NCI-H2196 treated with DMSO at 0.1 percent for 48 hours (cell line): ENCODE data around the gene CYREN.
"Not testable (repeated sequence)": the region's sequence is repeated elsewhere in the genome, so short reads cannot be mapped to it uniquely, and the experiment has no call there.

Experiments
- DNase-seq: peaks from one replicate; lab custom pipeline; 2025; ENCODE audit not compliant: unreplicated experiment; lab: John Stamatoyannopoulos, UW

Gene CYREN

DNA sequence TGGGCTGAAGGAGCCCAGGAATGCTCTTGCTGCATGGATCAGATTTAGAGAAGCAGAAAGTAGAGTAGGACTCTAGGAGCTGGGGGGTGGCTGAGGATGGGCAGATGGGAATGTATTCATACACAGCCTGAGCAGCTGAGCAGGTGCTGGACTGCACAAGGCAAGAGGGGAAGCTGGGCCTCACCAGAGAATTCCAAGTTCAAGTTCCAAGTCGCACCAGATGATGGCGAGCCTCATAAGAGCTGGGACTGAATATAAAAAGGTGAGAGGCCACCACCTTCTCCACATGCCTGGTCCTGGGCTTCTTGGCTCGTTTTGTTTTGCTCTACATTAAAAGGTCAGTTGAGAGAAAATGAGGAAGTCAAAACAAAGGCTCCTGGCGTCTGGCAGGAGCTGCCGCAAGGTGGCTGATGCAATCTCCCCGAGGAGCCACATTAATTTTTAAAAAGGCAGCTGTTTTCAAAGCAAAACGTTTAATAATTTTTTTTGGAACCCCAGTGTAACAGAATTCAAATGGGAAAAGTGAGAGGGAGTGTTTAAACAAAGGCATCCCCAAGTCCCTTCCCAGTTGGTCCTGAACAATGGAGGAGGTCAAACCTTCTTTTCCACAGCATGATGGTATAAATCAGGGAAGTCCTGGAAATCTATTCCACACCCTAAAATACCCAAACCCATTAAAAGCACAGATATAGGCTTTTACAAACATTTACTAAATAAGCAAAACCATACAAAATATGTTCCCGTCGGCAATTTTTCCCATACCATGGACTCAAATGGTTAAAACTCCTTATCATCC is 9.5 kb downstream of the CYREN start:
- no peak for DNase-seq

DNA sequence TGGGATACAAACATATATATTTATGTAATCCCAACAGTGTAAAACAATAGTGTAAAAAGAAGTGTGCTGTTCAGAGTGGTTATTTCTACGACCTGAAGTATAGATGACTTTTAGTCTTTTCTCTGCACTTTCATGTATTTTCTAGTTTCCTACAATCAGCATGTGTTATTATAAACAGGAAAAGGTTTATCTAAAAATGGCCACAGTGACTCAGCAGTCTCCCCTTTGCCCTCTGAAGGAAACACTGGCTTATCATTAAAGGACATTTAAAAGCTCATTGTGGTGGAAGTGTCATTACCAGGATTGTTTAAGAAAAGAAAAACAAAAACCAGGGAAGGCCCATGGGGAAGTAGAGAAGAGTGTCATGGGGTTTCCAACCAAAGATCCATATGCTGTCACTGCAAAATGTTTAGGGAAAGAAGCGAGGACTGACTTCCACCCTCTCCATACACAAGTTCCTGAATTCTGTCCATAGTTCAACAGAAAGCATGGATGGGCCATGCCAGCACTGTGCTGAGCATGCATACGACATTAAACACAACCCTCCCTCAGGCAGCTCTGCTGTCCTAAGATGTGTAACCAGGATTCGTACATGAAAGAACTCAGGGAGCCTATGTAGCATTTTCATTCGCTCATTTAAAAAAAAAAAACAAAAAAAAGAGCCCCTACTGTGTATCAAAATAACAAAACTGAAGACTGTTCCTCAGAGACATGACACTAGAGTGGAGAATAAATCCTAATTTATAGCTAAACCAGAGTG is 10.2 kb downstream of the CYREN start:
- no peak for DNase-seq

DNA sequence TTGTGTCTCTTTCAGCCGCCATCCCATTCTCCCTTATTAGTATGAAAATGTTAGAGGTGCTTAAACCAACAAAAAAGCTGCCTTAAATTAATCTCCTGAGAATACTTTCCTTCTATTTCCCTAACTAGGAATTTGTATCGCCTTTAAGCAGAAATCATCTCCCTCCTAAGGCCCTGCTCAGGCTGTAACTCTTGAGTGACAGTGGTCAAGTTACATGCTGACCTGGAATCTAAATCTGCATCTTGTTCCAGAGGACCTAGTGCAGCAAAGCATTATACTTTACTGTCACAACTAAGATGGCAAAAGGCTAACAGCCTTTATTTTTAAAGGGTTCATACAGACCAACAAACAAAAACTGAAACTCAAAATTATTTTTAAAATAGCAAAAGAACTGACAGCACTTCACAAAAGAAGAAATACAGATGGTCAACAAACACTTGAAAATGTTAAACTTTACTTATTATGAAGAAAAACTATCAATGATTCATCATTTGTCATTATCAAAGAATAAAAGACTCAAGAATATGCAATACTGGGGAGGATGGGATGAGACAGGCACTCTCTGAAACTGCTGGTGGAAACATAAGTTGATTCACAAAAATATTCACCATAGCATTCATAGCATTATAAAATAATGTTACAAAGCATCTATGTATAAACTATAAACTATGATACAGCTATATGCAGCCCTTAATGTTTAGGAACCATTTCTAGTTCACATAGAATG is 11.0 kb downstream of the CYREN start:
- no peak for DNase-seq

DNA sequence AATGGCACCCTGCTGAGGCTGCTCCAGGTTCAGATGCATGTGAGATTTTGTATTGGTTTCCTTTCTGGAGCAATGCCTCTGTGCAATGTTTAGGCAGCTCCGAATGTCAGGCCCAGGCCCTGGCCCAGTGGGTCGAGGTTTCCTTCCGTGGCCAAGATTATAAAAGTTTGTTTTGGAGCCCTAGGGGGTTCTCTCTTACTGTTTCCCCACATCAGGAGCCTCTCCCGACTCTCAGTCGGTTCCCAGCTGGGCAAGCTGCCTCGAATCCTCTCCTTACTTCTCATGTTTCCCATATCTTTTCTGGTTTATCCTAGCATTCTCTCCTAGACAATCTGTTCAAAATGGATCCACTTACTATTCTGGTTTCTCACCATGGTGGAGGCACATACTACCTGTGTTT is 11.6 kb downstream of the CYREN start:
- no peak for DNase-seq

DNA sequence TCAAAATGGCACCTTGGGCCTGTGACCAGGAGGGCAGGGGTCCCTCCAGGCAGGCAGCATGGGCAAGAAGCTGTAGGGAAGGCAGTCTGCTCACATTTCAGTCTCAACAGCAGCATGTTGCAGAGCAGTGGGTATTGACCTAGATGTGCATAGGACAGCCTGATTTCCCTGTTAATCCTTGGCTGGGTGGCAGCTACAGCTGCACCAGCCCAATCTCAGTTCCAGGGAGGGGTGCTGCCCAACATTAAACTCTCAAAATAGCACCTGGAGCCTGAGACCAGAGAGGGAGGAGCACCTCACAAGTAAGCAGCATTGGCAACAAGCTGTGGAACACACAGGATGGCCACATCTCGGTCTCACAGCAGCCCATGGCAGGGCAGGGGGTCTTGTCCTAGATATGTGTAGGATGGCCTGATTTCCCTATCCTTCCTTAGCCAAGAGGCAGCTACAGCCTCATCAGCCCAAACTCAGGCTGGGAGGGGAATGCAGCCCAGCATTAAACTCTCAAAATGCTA is 12.3 kb downstream of the CYREN start:
- DNase-seq, result no peak

DNA sequence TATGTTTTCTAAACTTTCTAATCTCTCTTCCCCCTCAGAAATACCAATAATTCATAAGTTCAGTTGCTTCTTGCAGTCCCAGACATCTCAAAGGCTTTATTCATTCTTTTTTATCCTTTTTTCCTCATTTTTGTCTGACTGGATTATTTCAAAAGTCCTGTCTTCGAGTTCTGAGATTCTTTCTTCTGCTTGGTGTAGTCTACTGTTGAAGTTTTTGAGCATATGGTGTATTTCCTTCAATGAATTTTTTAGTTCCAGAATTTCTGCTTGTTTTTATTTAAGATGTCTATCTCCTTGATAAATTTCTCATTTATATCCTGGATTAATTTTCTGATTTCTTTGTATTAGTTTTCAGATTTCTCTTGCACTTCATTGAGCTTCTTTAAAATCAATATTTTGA is 14.2 kb downstream of the CYREN start:
- no peak for DNase-seq

DNA sequence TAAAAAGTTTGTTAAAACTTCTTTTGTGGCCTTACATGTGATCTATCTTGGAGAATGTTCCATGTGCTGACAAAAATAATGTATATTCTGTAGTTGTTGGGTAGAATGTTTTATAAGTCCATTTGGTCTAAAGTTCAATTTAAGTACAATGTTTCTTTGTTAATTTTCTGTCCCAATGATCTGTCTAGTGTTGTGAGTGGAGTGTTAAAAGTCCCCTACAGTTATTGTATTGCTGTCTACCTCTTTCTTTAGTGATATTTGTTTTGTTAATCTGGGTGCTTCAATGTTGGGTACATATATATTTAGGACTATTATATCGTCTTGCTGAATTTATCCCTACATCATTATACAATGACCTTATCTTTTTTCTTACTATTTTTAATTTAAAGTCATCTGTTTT is 15.8 kb downstream of the CYREN start:
- no peak for DNase-seq

DNA sequence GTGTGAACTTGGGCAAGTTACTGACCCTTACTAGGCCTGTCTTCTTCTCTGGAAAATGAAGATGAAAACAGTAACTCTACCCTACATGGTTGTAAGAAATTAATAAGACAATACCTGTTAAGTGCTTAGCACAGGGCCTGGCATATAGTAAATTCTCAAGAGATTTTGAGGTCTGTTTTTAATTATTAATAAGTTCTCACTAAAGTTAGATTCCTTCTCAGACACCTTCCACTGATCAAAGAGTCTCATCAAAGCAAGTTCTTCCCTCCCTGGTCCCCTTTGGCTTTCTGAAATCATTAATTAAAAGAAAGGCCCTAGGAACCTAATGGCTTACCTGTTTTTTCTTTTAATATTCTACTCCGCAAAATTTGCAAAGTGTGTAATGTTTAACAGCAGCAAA is 18.1 kb downstream of the CYREN start:
- no peak for DNase-seq

DNA sequence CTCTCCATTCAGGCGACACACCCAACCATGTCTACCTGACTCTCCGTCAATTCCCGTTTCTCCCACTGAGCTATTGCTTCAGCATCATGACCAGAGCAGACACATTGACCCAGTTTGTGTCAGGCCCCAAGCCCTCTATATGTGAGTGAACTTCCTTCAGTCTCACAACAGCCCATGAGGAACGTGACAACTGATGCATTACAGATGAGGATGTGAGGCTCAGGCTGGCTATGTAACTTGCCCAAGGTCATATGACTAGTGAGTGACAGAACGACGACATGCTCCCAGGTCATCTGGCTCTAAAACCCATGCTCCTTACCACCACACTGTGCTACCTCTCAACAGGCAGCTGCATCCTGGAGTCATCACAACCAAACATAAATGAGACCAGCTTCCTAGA is 19.0 kb downstream of the CYREN start:
- DNase-seq, result no peak

DNA sequence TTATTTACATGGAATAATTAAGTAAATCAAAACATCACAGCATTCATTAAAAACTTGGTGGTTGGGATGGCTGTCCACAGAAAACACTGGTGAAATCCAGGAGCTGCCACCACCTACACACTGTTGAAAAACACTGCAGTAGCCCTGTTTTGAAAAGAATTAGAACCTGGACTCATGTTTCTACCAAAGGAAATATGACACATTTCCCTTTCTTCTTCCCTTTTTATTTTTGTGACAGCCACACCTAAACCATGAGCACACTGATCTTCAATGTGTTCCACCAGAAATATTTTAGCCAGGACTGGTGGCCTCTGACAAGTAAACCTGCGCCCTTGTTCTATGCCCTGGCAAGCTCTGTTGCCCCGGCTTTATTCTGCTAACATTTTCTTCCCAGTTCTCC is 19.4 kb downstream of the CYREN start:
- DNase-seq, result no peak

DNA sequence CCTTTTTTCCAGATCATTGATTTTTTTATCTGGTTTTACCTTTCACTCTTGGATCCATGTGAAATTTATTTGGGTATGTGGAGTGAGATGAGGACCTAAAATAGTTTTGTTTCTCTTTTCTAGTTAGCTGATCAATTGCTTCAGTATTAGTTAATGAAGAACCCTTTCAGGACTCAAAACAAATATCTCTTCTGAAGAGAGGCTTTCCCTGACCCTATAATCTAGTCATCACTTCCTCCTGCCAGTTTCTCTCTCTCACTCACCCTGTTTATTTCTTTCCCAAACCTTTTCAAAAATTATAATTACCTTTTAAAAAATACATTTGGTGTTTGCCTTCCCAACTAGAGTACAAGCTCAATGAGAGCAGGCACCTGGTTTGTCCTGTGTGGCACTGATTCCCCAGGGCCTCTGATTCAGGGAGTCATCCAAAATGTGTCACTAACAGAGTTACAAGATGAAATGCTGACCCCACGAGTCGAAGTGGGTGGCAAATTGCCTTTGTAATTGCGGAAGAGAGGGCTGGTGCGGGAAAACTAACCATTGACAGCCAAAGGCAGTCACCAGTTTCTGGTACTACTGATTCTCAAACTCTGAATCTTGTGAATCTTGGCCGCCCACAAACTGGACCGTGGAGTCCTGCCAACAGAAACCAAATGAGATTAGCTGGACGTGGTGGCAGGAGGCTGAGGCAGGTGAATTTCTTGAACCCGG is 20.3 kb downstream of the CYREN start:
- no peak for DNase-seq

DNA sequence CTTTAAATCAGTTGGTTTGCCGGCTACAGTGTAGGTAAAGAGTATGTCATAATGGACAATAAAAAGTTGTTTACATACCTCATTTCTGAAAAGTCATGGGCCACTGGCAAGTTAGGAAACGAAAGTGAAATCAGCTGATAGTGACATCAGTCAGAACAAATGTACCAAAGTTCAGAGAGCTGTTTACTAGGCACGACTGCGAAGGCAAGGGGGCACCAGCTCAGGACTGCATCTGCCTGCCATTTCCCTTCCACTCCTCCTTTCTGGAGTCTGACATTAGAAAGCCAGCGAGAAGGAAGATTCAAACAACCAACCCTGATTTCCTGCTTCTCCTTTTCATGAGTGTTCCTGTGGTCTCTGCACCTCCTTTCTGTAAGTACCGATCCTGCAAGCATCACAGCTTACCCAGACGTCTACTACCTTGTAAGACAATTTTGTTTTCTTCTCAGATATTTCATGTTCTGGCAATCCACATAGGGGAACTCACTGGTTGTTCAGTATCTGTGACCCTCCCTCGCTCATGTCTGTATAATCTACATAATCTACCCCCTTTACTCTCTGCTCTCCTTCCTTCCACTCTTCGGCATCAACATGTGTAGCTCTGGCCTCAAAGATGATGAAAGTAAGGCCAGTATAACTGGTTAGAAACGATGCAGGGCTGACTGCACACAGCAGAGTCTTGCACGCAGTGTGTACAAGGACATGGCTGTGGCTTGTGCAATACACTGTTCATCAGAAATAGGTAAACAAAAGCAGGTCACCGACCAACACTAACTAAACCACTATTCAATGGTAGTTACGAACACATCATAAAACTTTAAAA is 22.4 kb downstream of the CYREN start, which contains the start of gene TMEM140:
Gene TMEM140 (plus strand): TSS at position 174 of the 823 bp plus-strand sequence. CDS start 16,370 bp downstream, outside the sequence.
- no peak for DNase-seq

DNA sequence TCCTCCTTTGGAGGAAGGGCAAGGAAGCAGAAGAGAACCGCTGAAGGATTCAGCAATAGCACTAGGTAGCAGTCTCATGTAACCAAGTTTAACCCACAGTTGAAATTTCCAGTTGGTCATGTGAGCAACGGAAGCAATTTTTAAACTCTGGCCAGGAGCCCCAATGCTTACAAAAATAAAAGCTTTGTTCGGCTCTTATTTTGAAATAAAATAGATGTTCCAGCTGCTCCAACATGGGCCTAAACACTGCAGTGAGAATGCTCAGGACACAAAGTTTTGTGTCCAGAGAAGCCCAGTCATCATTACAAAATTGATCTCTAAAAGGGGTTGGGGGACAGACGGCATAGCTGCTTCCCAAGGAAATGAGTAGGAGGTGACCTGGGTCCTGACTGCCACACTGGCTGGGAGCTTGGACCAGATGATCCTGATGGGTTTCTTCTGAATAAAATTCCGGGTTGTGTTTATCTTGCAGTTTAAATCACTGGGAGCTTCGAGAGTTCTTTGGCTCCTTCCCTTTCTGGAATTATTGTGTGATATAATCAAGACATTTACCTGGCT is 23.1 kb downstream of the CYREN start:
- no peak for DNase-seq

DNA sequence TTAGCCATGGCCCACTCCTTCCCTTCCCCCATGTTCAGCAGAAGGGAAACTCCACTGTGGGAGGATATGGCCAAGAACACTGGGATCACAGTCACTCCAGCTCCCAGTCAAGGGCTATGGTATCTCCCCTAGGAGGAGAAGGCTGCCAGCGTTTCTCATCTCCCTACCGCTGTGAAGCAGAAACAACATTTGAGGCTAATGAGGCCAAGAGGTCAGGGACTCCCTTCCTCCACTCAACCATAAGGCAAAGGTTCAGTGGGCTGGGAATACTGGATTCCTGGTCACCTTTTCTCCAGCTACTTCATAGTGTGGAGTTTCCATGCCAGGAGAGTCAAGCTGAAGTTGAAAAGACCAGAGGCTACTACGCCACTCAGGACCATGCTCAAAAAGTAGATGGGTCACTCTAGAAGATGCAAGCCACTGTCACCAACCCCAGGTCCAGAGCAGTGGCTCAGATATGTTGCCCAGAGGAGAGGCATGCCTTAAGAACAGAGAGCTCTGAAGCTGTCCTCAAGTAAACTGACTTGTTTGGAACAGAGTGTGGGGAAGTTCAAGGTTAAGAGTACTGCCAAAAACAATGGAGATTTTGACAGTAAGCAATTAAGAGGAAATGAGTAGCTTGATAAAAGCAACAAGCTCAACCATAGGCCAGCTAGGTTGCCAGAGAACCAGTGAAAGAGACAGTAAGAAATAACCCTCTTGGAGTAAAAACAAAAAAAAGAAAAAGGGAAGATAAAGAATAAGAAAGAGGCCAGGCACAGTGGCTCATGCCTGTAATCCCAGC is 26.4 kb downstream of the CYREN start:
- DNase-seq, result no peak

DNA sequence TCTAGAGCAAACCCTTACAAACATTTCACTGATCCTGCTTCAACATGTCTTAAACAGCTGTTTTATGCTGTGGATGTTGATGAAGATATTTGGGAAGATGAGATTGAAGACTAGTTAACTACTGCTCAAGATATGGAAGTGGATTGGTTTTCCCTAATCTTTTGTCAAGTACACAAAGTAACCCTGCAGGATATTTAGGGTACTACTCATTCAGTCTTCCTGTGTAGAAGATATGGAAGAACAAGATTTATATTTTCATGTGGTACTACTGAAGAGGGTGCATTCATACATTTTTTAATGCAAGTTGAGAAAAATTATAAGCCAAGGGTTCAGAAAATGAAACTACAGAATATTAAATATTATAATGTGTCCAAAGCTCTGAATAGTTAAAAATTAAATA is 40.9 kb downstream of the CYREN start:
- no peak for DNase-seq

DNA sequence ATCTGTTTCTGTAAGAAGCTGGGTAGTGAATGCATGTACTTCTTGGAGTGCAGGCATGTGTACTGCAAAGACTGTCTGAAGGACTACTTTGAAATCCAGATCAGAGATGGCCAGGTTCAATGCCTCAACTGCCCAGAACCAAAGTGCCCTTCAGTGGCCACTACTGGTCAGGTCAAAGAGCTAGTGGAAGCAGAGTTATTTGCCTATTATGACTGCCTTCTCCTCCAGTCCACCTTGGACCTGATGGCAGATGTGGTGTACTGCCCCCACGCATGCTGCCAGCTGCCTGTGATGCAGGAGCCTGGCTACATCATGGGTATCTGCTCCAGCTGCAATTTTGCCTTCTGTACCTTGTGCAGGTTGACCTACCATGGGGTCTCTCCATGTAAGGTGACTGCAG is 41.6 kb downstream of the CYREN start:
- DNase-seq, result no peak

DNA sequence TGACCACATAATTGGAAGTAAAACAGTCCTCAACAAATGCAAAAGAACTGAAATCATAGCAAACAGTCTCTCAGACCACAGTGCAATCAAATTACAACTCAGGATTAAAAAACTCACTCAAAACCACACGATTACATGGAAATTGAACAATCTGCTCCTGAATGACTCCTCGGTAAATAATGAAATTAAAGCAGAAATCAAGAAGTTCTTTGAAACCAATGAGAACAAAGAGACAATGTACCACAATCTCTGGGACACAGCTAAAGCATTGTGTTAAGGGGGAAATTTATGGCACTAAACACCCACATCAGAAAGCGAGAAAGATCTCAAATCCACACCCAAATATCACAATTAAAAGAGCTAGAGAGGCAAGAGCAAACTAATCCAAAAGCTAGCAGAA is 45.9 kb downstream of the CYREN start:
- not testable (repeated sequence) for DNase-seq

DNA sequence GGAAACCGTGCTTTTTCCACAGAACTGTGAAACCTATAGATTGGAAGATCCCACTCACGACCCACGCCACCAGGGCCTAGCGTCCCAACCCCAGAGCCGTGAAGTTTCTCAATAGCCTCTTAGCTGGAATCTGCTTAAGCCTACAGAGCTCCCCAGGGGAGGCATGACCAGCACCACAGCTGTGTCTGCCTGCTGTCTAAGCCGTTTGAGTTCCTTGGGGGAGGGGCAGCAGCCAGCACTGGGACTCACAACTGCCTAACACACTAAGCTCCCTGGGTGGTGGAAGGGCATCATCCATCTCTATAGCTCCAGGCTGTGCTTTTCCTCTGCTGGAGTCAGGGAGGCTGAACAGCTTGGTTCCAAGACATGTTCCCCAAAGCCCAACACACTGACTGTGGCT is 48.6 kb downstream of the CYREN start:
- DNase-seq, result no peak

DNA sequence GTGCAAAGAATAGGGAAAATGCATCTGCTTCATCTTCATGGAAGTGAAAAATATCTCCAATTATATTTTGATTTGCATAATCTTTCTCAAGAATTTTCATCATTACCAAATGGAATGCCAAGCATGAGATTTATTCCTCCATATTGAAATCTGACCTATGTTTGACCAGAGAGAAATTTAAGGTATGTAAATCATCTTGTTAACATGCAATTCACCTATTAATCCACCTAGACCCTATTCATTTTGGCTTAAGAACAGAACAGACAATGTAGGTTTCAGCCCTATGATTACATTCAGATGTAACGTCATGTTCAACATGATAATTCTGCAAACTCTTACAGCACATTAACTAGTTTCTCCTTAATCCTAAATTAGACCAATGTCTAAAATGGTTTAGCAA is 53.4 kb downstream of the CYREN start:
- no peak for DNase-seq
